Mesenchymal stem cell (in vitro differentiated cells and primary cell): ENCODE results near the gene ST8SIA5.

ENCODE experiments used
- DNase-seq: peaks from one replicate; pipeline ENCODE4 v3.0.0-alpha.2; 2013
- H2AFZ ChIP-seq: one replicate; pipeline ENCODE4 v1.6.1; 2013; ENCODE audit warnings: low read depth, mild to moderate bottlenecking, control low read depth, inconsistent platforms, low read length, moderate library complexity
- H2AK5ac ChIP-seq: 2 replicates; pipeline ENCODE4 v1.6.1; 2013; ENCODE audit warnings: low read length, moderate library complexity, mild to moderate bottlenecking, inconsistent platforms; ENCODE audit not compliant: severe bottlenecking
- H2BK120ac ChIP-seq: one replicate; pipeline ENCODE4 v1.6.1; 2013; ENCODE audit warnings: low read depth, mild to moderate bottlenecking, inconsistent platforms, low read length, moderate library complexity
- H2BK12ac ChIP-seq, 2 experiments: one replicate each; pipeline ENCODE4 v1.6.1; 2013; ENCODE audit warnings: inconsistent platforms in 2 of 2, low read length in 2 of 2, mild to moderate bottlenecking in 2 of 2, moderate library complexity in 2 of 2, control low read depth in 1 of 2
- H2BK15ac ChIP-seq: one replicate; pipeline ENCODE4 v1.6.1; 2013; ENCODE audit warnings: mild to moderate bottlenecking, low read depth, inconsistent platforms; ENCODE audit not compliant: poor library complexity, severe bottlenecking
- H2BK5ac ChIP-seq: 2 replicates; pipeline ENCODE4 v1.6.1; 2013; ENCODE audit warnings: low read depth, mild to moderate bottlenecking, low read length, control low read depth, inconsistent platforms; ENCODE audit not compliant: poor library complexity, severe bottlenecking
- H3K14ac ChIP-seq, 2 experiments: one replicate each; pipeline ENCODE4 v1.6.1; 2013; ENCODE audit warnings: inconsistent platforms in 2 of 2, low read length in 2 of 2, control low read depth in 1 of 2, mild to moderate bottlenecking in 1 of 2, moderate library complexity in 1 of 2
- H3K18ac ChIP-seq, 2 experiments: one replicate each; pipeline ENCODE4 v1.6.1; 2013; ENCODE audit warnings: inconsistent platforms in 2 of 2, low read length in 2 of 2, control low read depth in 1 of 2, low read depth in 1 of 2, mild to moderate bottlenecking in 1 of 2
- H3K23ac ChIP-seq, 2 experiments: one replicate each; pipeline ENCODE4 v1.6.1; 2013; ENCODE audit warnings: inconsistent platforms in 2 of 2, low read length in 2 of 2, mild to moderate bottlenecking in 2 of 2, moderate library complexity in 2 of 2, control low read depth in 1 of 2
- H3K27ac ChIP-seq: 2 replicates; pipeline ENCODE4 v1.5.1; 2013; ENCODE audit warnings: mild to moderate bottlenecking, moderate library complexity, low read length, control low read depth, inconsistent platforms; ENCODE audit not compliant: poor library complexity, severe bottlenecking
- H3K27me3 ChIP-seq, 2 experiments: 2 replicates each; pipeline versions ENCODE4 v1.6.1 to v1.7.0; 2013; ENCODE audit warnings: low read length in 2 of 2, mild to moderate bottlenecking in 2 of 2, moderate library complexity in 2 of 2, control low read depth in 1 of 2, inconsistent platforms in 1 of 2; ENCODE audit not compliant: control insufficient read depth in 1 of 2, insufficient read depth in 1 of 2
- H3K36me3 ChIP-seq, 2 experiments: 2 replicates each; pipeline versions ENCODE4 v1.6.1 to v1.7.0; 2013; ENCODE audit warnings: low read length in 2 of 2, control low read depth in 1 of 2, inconsistent platforms in 1 of 2, low read depth in 1 of 2, mild to moderate bottlenecking in 1 of 2; ENCODE audit not compliant: insufficient read depth in 2 of 2, control insufficient read depth in 1 of 2
- H3K4ac ChIP-seq, 2 experiments: one replicate each; pipeline ENCODE4 v1.6.1; 2013; ENCODE audit warnings: inconsistent platforms in 2 of 2, low read length in 2 of 2, mild to moderate bottlenecking in 2 of 2, moderate library complexity in 2 of 2, control low read depth in 1 of 2, low read depth in 1 of 2
- H3K4me1 ChIP-seq: 2 replicates; pipeline ENCODE4 v1.6.1; 2013; ENCODE audit warnings: low read depth, low read length, control low read depth; ENCODE audit not compliant: control insufficient read depth, insufficient read depth
- H3K4me2 ChIP-seq: 2 replicates; pipeline ENCODE4 v1.6.1; 2013; ENCODE audit warnings: low read length, mild to moderate bottlenecking, inconsistent platforms; ENCODE audit not compliant: poor library complexity, severe bottlenecking
- H3K4me3 ChIP-seq, 2 experiments: 2 replicates each; pipeline versions ENCODE4 v1.5.1 to v1.7.0; 2013; ENCODE audit warnings: low read length in 2 of 2, mild to moderate bottlenecking in 2 of 2, control low read depth in 1 of 2, low read depth in 1 of 2; ENCODE audit not compliant: insufficient read depth in 1 of 2
- H3K79me1 ChIP-seq: replicated peaks from 2 replicates; pipeline ENCODE4 v1.6.1; 2013; ENCODE audit warnings: mild to moderate bottlenecking, control low read depth, low read length, inconsistent platforms; ENCODE audit not compliant: poor library complexity, severe bottlenecking
- H3K9ac ChIP-seq: 2 replicates; pipeline ENCODE4 v1.7.0; 2013; ENCODE audit warnings: mild to moderate bottlenecking, low read length, moderate library complexity
- H3K9me3 ChIP-seq: 2 replicates; pipeline ENCODE4 v1.7.0; 2013; ENCODE audit warnings: mild to moderate bottlenecking, low read length; ENCODE audit not compliant: control insufficient read depth
- H4K8ac ChIP-seq: one replicate; pipeline ENCODE4 v1.6.1; 2013; ENCODE audit warnings: inconsistent platforms, mild to moderate bottlenecking, low read length, moderate library complexity
- H4K91ac ChIP-seq: one replicate; pipeline ENCODE4 v1.6.1; 2013; ENCODE audit warnings: mild to moderate bottlenecking, low read length, inconsistent platforms
- WGBS: methylation state at CpG from one replicate; pipeline ENCODE4 v1.1.7; 2013; ENCODE audit warnings: mixed read lengths; 5-methylcytosine and 5-hydroxymethylcytosine counted together

The ST8SIA5 gene

GRCh38 chr18:46683252-46683651, 73.6 kb downstream of the ST8SIA5 start:
- no peaks in the 10 kb centered on the region for H3K36me3 ChIP-seq
- no peak for DNase-seq
- no peak overlapping the region for H3K4me3 ChIP-seq
- no peak overlapping the region for H3K4me2 ChIP-seq
- H4K8ac ChIP-seq, result no peak overlapping the region
- no peak overlapping the region for H3K9ac ChIP-seq
- no peak overlapping the region for H2AFZ ChIP-seq
- 89% methylated on average over 3 of the region's 4 CpGs for WGBS
- no peaks in the 10 kb centered on the region for H3K9me3 ChIP-seq
- H3K23ac ChIP-seq, result no peak overlapping the region
- peak overlapping the region; percentile 53 for H4K91ac ChIP-seq
- no peak overlapping the region for H2BK12ac ChIP-seq
- no peak overlapping the region for H3K18ac ChIP-seq
- H3K4me1 ChIP-seq, result no peaks in the 10 kb centered on the region
- H3K4ac ChIP-seq, result no peak overlapping the region
- H2AK5ac ChIP-seq, result no peak overlapping the region
- no peak overlapping the region for H2BK5ac ChIP-seq
- H2BK15ac ChIP-seq, result no peak overlapping the region
- H2BK120ac ChIP-seq, result no peak overlapping the region
- no peak overlapping the region for H3K27ac ChIP-seq
- H3K27me3 ChIP-seq, result peaks cover 14 to 47% of the 10 kb centered on the region in 2 experiments
- no peak overlapping the region for H3K14ac ChIP-seq
- H3K79me1 ChIP-seq, result no peaks in the 10 kb centered on the region

- WGBS, result 93% methylated on average over 10 of the region's 12 CpGs
- H3K4ac ChIP-seq, result no peak overlapping the region
- H2AK5ac ChIP-seq, result no peak overlapping the region
- no peak overlapping the region for H3K27ac ChIP-seq
- H3K18ac ChIP-seq, result no peak overlapping the region
- H2BK120ac ChIP-seq, result no peak overlapping the region
- H2BK15ac ChIP-seq, result no peak overlapping the region
- peaks cover 16 to 63% of the 10 kb centered on the region in 2 experiments for H3K27me3 ChIP-seq
- H3K9ac ChIP-seq, result no peak overlapping the region
- no peaks in the 10 kb centered on the region for H3K9me3 ChIP-seq
- peak overlapping the region in 1 of 2 experiments; percentile 12 for H2BK12ac ChIP-seq
- H4K8ac ChIP-seq, result no peak overlapping the region
- no peaks in the 10 kb centered on the region for H3K36me3 ChIP-seq
- no peak overlapping the region for H3K4me2 ChIP-seq
- no peak overlapping the region for H3K23ac ChIP-seq
- DNase-seq, result no peak
- H3K4me1 ChIP-seq, result peaks cover 10% of the 10 kb centered on the region
- no peak overlapping the region for H3K4me3 ChIP-seq
- no peak overlapping the region for H3K14ac ChIP-seq
- no peaks in the 10 kb centered on the region for H3K79me1 ChIP-seq
- H2AFZ ChIP-seq, result no peak overlapping the region
- no peak overlapping the region for H2BK5ac ChIP-seq
- H4K91ac ChIP-seq, result no peak overlapping the region
Measured at GRCh38 chr18:46680784-46681695, 75.8 kb downstream of the ST8SIA5 start.

GRCh38 chr18:46679846-46680598, 76.8 kb downstream of the ST8SIA5 start:
- Histone ChIP-seq H3K4ac (no peak overlapping the region), H3K9me3 (no peaks in the 10 kb centered on the region), H4K91ac (no peak overlapping the region), H3K27me3 (peaks cover 11 to 63% of the 10 kb centered on the region in 2 experiments), H3K27ac (no peak overlapping the region), H2BK12ac (no peak overlapping the region), H3K4me2 (no peak overlapping the region), H3K23ac (no peak overlapping the region), H3K14ac (no peak overlapping the region), H2BK120ac (no peak overlapping the region), H2BK5ac (no peak overlapping the region), H2AK5ac (no peak overlapping the region), H3K36me3 (no peaks in the 10 kb centered on the region), H3K4me1 (peaks cover 11% of the 10 kb centered on the region), H3K18ac (no peak overlapping the region), H2BK15ac (no peak overlapping the region), H3K9ac (no peak overlapping the region), H4K8ac (no peak overlapping the region), H3K4me3 (no peak overlapping the region), H2AFZ (no peak overlapping the region), H3K79me1 (no peaks in the 10 kb centered on the region)
- WGBS, result 93% methylated on average over 52 of the region's 52 CpGs
- DNase-seq, result no peak

GRCh38 chr18:46678785-46679399, 78.0 kb downstream of the ST8SIA5 start:
- H3K36me3 ChIP-seq, result no peaks in the 10 kb centered on the region
- H3K27ac ChIP-seq, result no peak overlapping the region
- no peak overlapping the region for H2BK15ac ChIP-seq
- no peaks in the 10 kb centered on the region for H3K9me3 ChIP-seq
- H3K9ac ChIP-seq, result no peak overlapping the region
- H3K79me1 ChIP-seq, result no peaks in the 10 kb centered on the region
- 90% methylated on average over 10 of the region's 10 CpGs for WGBS
- H3K14ac ChIP-seq, result no peak overlapping the region
- no peak overlapping the region for H3K4me3 ChIP-seq
- no peak for DNase-seq
- H2BK5ac ChIP-seq, result no peak overlapping the region
- H3K4me1 ChIP-seq, result peaks cover 11% of the 10 kb centered on the region
- H4K91ac ChIP-seq, result no peak overlapping the region
- H2AFZ ChIP-seq, result no peak overlapping the region
- H2AK5ac ChIP-seq, result no peak overlapping the region
- no peak overlapping the region for H4K8ac ChIP-seq
- no peak overlapping the region for H2BK12ac ChIP-seq
- H3K4me2 ChIP-seq, result no peak overlapping the region
- no peak overlapping the region for H3K4ac ChIP-seq
- H2BK120ac ChIP-seq, result no peak overlapping the region
- peaks cover 21 to 66% of the 10 kb centered on the region in 2 experiments for H3K27me3 ChIP-seq
- no peak overlapping the region for H3K23ac ChIP-seq
- H3K18ac ChIP-seq, result no peak overlapping the region
